ENCODE results near the gene MCRIP1.

DNA sequence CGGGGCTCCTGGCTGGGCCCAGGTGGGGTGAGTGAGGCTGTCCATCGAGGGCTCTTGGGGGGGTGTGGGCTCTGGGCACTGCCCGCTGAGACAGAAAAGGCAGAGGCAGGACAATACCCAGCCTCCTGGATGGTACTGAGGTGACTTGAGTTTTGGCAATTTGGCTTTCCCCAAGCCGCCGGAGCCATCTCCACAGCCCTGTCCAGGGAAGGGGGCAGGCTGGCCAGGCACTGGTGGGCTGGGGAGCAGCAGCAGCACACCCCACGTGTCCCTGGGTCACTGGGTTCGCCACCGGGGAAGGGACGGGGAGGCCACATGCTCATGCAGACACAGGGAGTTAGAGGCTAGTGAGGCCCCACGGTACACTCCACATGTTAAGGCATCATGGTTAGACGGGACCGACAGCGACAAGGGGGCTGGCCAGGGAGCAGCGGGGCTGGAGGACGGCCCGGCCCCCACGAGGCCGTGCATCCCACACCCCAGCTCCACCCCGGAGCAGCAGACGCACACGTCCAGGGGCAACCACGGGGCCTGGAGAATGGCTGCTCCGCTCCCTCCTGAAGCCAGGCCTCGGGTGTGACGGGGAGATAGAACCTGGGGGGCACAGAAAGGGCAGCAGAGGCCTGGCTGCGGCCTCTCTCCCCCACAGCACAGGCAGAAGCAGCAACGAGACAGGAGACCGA is 35.0 kb upstream of the MCRIP1 start:
- TF ChIP-seq, protein P1, sequence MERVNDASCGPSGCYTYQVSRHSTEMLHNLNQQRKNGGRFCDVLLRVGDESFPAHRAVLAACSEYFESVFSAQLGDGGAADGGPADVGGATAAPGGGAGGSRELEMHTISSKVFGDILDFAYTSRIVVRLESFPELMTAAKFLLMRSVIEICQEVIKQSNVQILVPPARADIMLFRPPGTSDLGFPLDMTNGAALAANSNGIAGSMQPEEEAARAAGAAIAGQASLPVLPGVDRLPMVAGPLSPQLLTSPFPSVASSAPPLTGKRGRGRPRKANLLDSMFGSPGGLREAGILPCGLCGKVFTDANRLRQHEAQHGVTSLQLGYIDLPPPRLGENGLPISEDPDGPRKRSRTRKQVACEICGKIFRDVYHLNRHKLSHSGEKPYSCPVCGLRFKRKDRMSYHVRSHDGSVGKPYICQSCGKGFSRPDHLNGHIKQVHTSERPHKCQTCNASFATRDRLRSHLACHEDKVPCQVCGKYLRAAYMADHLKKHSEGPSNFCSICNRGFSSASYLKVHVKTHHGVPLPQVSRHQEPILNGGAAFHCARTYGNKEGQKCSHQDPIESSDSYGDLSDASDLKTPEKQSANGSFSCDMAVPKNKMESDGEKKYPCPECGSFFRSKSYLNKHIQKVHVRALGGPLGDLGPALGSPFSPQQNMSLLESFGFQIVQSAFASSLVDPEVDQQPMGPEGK (CRISPR knock-in tag; IDR thresholded peaks at IDR 0.05; ENCODE audit: borderline replicate concordance) = no peak; the same call in 1 of the 2 replicates
- TF ChIP-seq, protein P2, sequence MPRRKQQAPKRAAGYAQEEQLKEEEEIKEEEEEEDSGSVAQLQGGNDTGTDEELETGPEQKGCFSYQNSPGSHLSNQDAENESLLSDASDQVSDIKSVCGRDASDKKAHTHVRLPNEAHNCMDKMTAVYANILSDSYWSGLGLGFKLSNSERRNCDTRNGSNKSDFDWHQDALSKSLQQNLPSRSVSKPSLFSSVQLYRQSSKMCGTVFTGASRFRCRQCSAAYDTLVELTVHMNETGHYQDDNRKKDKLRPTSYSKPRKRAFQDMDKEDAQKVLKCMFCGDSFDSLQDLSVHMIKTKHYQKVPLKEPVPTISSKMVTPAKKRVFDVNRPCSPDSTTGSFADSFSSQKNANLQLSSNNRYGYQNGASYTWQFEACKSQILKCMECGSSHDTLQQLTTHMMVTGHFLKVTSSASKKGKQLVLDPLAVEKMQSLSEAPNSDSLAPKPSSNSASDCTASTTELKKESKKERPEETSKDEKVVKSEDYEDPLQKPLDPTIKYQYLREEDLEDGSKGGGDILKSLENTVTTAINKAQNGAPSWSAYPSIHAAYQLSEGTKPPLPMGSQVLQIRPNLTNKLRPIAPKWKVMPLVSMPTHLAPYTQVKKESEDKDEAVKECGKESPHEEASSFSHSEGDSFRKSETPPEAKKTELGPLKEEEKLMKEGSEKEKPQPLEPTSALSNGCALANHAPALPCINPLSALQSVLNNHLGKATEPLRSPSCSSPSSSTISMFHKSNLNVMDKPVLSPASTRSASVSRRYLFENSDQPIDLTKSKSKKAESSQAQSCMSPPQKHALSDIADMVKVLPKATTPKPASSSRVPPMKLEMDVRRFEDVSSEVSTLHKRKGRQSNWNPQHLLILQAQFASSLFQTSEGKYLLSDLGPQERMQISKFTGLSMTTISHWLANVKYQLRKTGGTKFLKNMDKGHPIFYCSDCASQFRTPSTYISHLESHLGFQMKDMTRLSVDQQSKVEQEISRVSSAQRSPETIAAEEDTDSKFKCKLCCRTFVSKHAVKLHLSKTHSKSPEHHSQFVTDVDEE (CRISPR knock-in tag; IDR thresholded peaks at IDR 0.05) = no peak
- TF ChIP-seq TOX (CRISPR knock-in tag; IDR thresholded peaks at IDR 0.05; ENCODE audit: borderline replicate concordance) (no peak), OSR1 (CRISPR knock-in tag; IDR thresholded peaks at IDR 0.05) (no peak), ISL1 (CRISPR knock-in tag; IDR thresholded peaks at IDR 0.05) (no peak), SNAI2 (CRISPR knock-in tag; IDR thresholded peaks at IDR 0.05) (0 out of 2 replicates have a peak, but pooled peaks have one; percentile 50), ARNTL (CRISPR knock-in tag; IDR thresholded peaks at IDR 0.05; ENCODE audit: borderline replicate concordance, low read depth) (no peak), ZFP30 (CRISPR knock-in tag; IDR thresholded peaks at IDR 0.05) (no peak), RARB (CRISPR knock-in tag; IDR thresholded peaks at IDR 0.05) (no peak), PPARA (CRISPR knock-in tag; IDR thresholded peaks at IDR 0.05; ENCODE audit: borderline replicate concordance) (no peak), ZNF565 (CRISPR knock-in tag; conservative IDR thresholded peaks at IDR 0.05; ENCODE audit: low read depth) (no peak)
- TF ChIP-seq, protein P3, sequence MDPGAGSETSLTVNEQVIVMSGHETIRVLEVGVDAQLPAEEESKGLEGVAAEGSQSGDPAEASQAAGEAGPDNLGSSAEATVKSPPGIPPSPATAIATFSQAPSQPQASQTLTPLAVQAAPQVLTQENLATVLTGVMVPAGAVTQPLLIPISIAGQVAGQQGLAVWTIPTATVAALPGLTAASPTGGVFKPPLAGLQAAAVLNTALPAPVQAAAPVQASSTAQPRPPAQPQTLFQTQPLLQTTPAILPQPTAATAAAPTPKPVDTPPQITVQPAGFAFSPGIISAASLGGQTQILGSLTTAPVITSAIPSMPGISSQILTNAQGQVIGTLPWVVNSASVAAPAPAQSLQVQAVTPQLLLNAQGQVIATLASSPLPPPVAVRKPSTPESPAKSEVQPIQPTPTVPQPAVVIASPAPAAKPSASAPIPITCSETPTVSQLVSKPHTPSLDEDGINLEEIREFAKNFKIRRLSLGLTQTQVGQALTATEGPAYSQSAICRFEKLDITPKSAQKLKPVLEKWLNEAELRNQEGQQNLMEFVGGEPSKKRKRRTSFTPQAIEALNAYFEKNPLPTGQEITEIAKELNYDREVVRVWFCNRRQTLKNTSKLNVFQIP (CRISPR knock-in tag; IDR thresholded peaks at IDR 0.05; ENCODE audit: borderline replicate concordance, low read depth) = no peak
- TF ChIP-seq, protein P4, sequence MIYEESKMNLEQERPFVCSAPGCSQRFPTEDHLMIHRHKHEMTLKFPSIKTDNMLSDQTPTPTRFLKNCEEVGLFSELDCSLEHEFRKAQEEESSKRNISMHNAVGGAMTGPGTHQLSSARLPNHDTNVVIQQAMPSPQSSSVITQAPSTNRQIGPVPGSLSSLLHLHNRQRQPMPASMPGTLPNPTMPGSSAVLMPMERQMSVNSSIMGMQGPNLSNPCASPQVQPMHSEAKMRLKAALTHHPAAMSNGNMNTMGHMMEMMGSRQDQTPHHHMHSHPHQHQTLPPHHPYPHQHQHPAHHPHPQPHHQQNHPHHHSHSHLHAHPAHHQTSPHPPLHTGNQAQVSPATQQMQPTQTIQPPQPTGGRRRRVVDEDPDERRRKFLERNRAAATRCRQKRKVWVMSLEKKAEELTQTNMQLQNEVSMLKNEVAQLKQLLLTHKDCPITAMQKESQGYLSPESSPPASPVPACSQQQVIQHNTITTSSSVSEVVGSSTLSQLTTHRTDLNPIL (CRISPR knock-in tag; IDR thresholded peaks at IDR 0.05; ENCODE audit: low read depth) = no peak
